Keratinocyte (primary cell): Measurements from ENCODE around the gene NOTCH4. TPM values are rescaled to one million over a fixed set of nuclear protein-coding genes. Genes with fewer than 3 reads are reported as not detected.

Experiments
- DNase-seq: peaks from one replicate; pipeline ENCODE4 v3.0.0-alpha.2; 2011; ENCODE audit warnings: low read depth, missing footprints, low spot score
- FAIRE-seq: peaks from 2 replicates; lab custom pipeline; 2011; peaks lifted over from hg19 to GRCh38; lab: Jason Lieb, UNC
- H2AFZ ChIP-seq: 2 replicates; pipeline ENCODE4 v1.6.0; 2012; ENCODE audit warnings: low read length, control low read depth, inconsistent platforms; ENCODE audit not compliant: control insufficient read depth
- H3K27ac ChIP-seq: 2 replicates; pipeline ENCODE4 v1.5.1; 2011; ENCODE audit warnings: low read length; ENCODE audit not compliant: control insufficient read depth, insufficient read depth
- H3K27me3 ChIP-seq: 3 replicates; pipeline ENCODE4 v1.6.0; 2011; ENCODE audit warnings: low read length; ENCODE audit not compliant: control insufficient read depth, insufficient read depth; ENCODE audit errors: extremely low read depth
- H3K36me3 ChIP-seq, 2 experiments: 2 replicates in 1 of 2; 3 replicates in 1 of 2; pipeline ENCODE4 v1.5.1; 2011; ENCODE audit warnings: low read length in 2 of 2, mild to moderate bottlenecking in 1 of 2; ENCODE audit not compliant: control insufficient read depth in 2 of 2, insufficient read depth in 2 of 2; ENCODE audit errors: extremely low read depth in 1 of 2
- H3K4me1 ChIP-seq: 3 replicates; pipeline ENCODE4 v1.5.1; 2011; ENCODE audit warnings: low read length; ENCODE audit not compliant: control insufficient read depth, insufficient read depth; ENCODE audit errors: extremely low read depth
- H3K4me2 ChIP-seq: 3 replicates; pipeline ENCODE4 v1.6.0; 2011; ENCODE audit warnings: low read depth, low read length; ENCODE audit not compliant: control insufficient read depth, insufficient read depth; ENCODE audit errors: extremely low read depth
- H3K4me3 ChIP-seq, 3 experiments: fragments of 200-600 bp in 1 of 3; sonication (generic) in 1 of 3; 2 replicates in 2 of 3; 3 replicates in 1 of 3; pipeline ENCODE4 v1.5.1; 2011 to 2016; ENCODE audit warnings: low read length in 3 of 3, mild to moderate bottlenecking in 3 of 3, control low read depth in 2 of 3, inconsistent platforms in 1 of 3, low read depth in 1 of 3, mixed read lengths in 1 of 3, mixed run types in 1 of 3, moderate library complexity in 1 of 3; ENCODE audit not compliant: control insufficient read depth in 2 of 3, insufficient read depth in 2 of 3; ENCODE audit errors: extremely low read depth in 1 of 3
- H3K79me2 ChIP-seq: 2 replicates; pipeline ENCODE4 v1.6.0; 2012; ENCODE audit warnings: low read length; ENCODE audit not compliant: control insufficient read depth, insufficient read depth
- H3K9ac ChIP-seq: 3 replicates; pipeline ENCODE4 v1.6.0; 2011; ENCODE audit warnings: low read length; ENCODE audit not compliant: control insufficient read depth, insufficient read depth; ENCODE audit errors: extremely low read depth
- H3K9me1 ChIP-seq: 3 replicates; pipeline ENCODE4 v1.6.0; 2011; ENCODE audit warnings: low read length; ENCODE audit not compliant: control insufficient read depth, insufficient read depth; ENCODE audit errors: extremely low read depth
- H3K9me3 ChIP-seq: 2 replicates; pipeline ENCODE4 v1.5.1; 2012; ENCODE audit warnings: low read depth, low read length; ENCODE audit not compliant: control insufficient read depth
- H4K20me1 ChIP-seq: 3 replicates; pipeline ENCODE4 v1.6.0; 2011; ENCODE audit warnings: low read length; ENCODE audit not compliant: control insufficient read depth, insufficient read depth; ENCODE audit errors: extremely low read depth
- CTCF ChIP-seq, 3 experiments: IDR thresholded peaks in 1 of 3; conservative IDR thresholded peaks in 1 of 3; optimal IDR thresholded peaks in 1 of 3; 2 replicates in 2 of 3; 3 replicates in 1 of 3; pipeline versions ENCODE3 to v1.5.1; 2011; ENCODE audit warnings: low read length in 3 of 3, mild to moderate bottlenecking in 3 of 3, moderate library complexity in 2 of 3, control low read depth in 1 of 3, inconsistent platforms in 1 of 3; ENCODE audit not compliant: insufficient read depth in 2 of 3; ENCODE audit errors: extremely low read depth in 1 of 3
- EZH2 ChIP-seq: IDR thresholded peaks from one replicate; pipeline ENCODE4 v1.6.1; 2012; ENCODE audit warnings: inconsistent platforms, mild to moderate bottlenecking, low read length, moderate library complexity
- dilution Hi-C: fragments of 300-500 bp; cut with MboI; formaldehyde crosslinking; loops from one replicate; pipeline ENCODE4 v1.7.0; 2020; ENCODE audit warnings: low sequenced_read_pairs; ENCODE audit not compliant: extremely low pct_ligation_motif_present
- polyA plus RNA-seq, 5 experiments: library from polyadenylated mRNA; depleted of rRNA in 3 of 5; stranded (reverse) in 3 of 5; stranded (forward) in 1 of 5; unstranded in 1 of 5; fragments of >200 nt; gene quantifications; 1 replicate in 1 of 5; 2 replicates in 3 of 5; 3 replicates in 1 of 5; pipeline versions ENCODE4 v1.2.1 to v1.2.3, GENCODE V29; 2011 to 2012; ENCODE audit warnings: missing spikeins in 2 of 5, low read depth in 1 of 5, low replicate concordance in 1 of 5

The NOTCH4 gene
- polyA plus RNA-seq, 1 donor (not counting 4 experiments of a cell fraction or from before 2014, with no cell fraction given): 0.07 TPM

GRCh38 chr6:32192608-32193039 lies 31.2 kb downstream of the NOTCH4 start, which contains the start of gene GPSM3:
GPSM3 (minus strand) TSS chr6:32192643; CDS start chr6:32192513, 130 bp downstream.
- dilution Hi-C loops: no loop called here
- peak within 1 kb of the TSS; percentile 83 for H2AFZ ChIP-seq

GRCh38 chr6:32191696-32192607 lies 31.9 kb downstream of the NOTCH4 start:
- DNase-seq: no peak
- FAIRE-seq: no peak
- Histone ChIP-seq H2AFZ (peak overlapping the region; percentile 19), H4K20me1 (no peaks in the 10 kb centered on the region), H3K27me3 (no peaks in the 10 kb centered on the region), H3K9me3 (no peaks in the 10 kb centered on the region), H3K9ac (no peak overlapping the region), H3K4me3 (no peak overlapping the region), H3K4me2 (peak overlapping the region; percentile 58), H3K79me2 (peaks cover 12% of the 10 kb centered on the region), H3K9me1 (no peaks in the 10 kb centered on the region), H3K27ac (peak overlapping the region; percentile 40), H3K4me1 (peaks cover 33% of the 10 kb centered on the region), H3K36me3 (peaks cover 5 to 6% of the 10 kb centered on the region in 2 experiments)
- dilution Hi-C loops: no loop called here
- no peak for TF ChIP-seq CTCF (optimal IDR thresholded peaks at IDR 0.05 in 1 of 3, IDR thresholded peaks at IDR 0.05 in 1 of 3, conservative IDR thresholded peaks at IDR 0.05 in 1 of 3; ENCODE audit: extremely low read depth in 1 of 3, insufficient read depth in 2 of 3, low read length in 3 of 3)

More at GRCh38 chr6:32192608-32193039, 31.2 kb downstream of the NOTCH4 start, which contains the start of gene GPSM3:
- Histone ChIP-seq H3K4me2 (peak within 1 kb of the TSS; percentile 71), H3K27ac (peak within 1 kb of the TSS; percentile 49), H3K27me3 (no peaks in the 10 kb centered on the region), H3K79me2 (peaks cover 12% of the 10 kb centered on the region), H3K36me3 (no peaks in the 10 kb centered on the region), H3K9ac (peak within 1 kb of the TSS; percentile 33), H3K9me1 (no peaks in the 10 kb centered on the region), H3K9me3 (no peaks in the 10 kb centered on the region), H3K4me3 (peak within 1 kb of the TSS in 1 of 3 experiments; percentile 34), H4K20me1 (no peaks in the 10 kb centered on the region), H3K4me1 (peaks cover 33% of the 10 kb centered on the region)
- no peak for TF ChIP-seq CTCF (optimal IDR thresholded peaks at IDR 0.05 in 1 of 3, IDR thresholded peaks at IDR 0.05 in 1 of 3, conservative IDR thresholded peaks at IDR 0.05 in 1 of 3; ENCODE audit: extremely low read depth in 1 of 3, insufficient read depth in 2 of 3, low read length in 3 of 3)
- TF ChIP-seq EZH2: no peak
- DNase-seq (no peak), FAIRE-seq (no peak)
